ENCODE data around the gene DNMT1.

Gene DNMT1

DNA sequence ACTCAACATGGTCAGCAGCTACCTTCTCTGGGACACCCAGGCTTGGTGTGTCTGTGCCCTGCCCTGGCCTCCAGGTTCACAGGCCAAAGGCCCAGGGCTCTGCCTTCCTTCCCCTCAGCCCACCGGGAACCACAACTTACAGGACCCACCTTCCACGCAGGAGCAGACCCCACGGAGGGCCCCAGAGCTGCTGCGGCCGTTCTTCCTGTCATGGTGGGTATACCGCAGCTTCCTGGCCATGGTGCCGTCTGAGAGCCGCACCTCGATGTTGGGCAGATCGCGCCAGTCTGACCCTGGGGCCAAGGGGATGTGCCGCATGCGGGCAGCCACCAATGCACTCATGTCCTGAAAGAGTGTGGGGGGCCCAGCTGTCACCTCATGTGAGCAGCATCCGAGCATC is 57.8 kb downstream of the DNMT1 start:
- Histone ChIP-seq H3K27me3 (ENCODE audit: insufficient read depth, low read length) (no peaks in the 10 kb centered on the region), H3K9ac (ENCODE audit: low read depth, low read length) (no peak overlapping the region), H3K4me1 (ENCODE audit: insufficient read depth, low read length) (no peaks in the 10 kb centered on the region), H3K36me3 (ENCODE audit: insufficient read depth, low read depth, low read length) (peaks cover 99% of the 10 kb centered on the region), H3K27ac (ENCODE audit: low read length) (no peak overlapping the region), H3K4me3 (ENCODE audit: low read length) (no peak overlapping the region), H3K9me3 (ENCODE audit: insufficient read depth, low read depth, low read length) (no peaks in the 10 kb centered on the region)

DNA sequence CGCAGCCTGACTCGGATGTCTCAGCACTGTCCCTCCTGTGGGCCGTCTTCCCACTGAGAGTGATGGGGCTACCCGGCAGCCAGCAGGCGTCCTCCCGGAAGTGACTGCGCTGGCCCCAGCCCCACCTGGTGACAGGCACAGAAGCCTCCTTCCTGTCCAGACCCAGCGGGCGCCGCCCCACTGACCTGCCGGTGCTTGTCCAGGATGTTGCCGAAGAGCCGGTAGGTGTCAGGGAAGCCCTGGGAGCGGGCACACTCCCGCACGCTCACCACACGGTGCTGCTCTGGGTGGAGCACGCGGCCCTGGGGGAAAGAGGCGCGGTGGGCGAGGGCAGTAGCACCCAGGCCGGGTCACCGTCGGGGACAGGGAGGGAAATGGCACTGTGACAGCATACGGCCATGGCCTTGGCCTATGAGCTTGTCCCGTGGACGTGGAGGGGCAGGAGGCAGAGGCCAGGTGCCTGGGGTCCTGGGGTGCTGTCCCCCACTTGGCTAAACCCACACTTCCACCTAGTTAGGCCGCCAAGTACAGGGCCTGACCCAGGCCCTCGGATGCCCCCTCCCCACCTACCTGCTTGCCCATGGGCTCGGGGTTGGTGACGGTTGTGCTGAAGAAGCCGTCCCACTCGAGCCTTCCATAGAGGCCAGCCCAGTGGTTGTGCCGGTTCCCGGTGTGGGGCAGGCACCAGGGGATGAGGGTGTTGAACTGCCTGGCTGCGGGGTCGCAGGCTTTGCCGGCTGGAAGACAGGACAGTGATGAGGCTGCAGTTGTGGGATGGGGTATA is 59.0 kb downstream of the DNMT1 start:
- H3K4me3 ChIP-seq (ENCODE audit: low read length): no peak overlapping the region
- no peaks in the 10 kb centered on the region for H3K27me3 ChIP-seq (ENCODE audit: insufficient read depth, low read length)
- no peak overlapping the region for H3K9ac ChIP-seq (ENCODE audit: low read depth, low read length)
- H3K27ac ChIP-seq (ENCODE audit: low read length): no peak overlapping the region
- H3K4me1 ChIP-seq (ENCODE audit: insufficient read depth, low read length): no peaks in the 10 kb centered on the region
- H3K36me3 ChIP-seq (ENCODE audit: insufficient read depth, low read depth, low read length): peaks cover 99% of the 10 kb centered on the region
- no peaks in the 10 kb centered on the region for H3K9me3 ChIP-seq (ENCODE audit: insufficient read depth, low read depth, low read length)

GRCh38 chr19:10134040-10134439 is 60.7 kb downstream of the DNMT1 start:
- H3K27ac ChIP-seq (ENCODE audit: low read length): no peak overlapping the region
- H3K9me3 ChIP-seq (ENCODE audit: insufficient read depth, low read depth, low read length): no peaks in the 10 kb centered on the region
- H3K36me3 ChIP-seq (ENCODE audit: insufficient read depth, low read depth, low read length): peaks cover 95% of the 10 kb centered on the region
- no peak overlapping the region for H3K4me3 ChIP-seq (ENCODE audit: low read length)
- H3K27me3 ChIP-seq (ENCODE audit: insufficient read depth, low read length): no peaks in the 10 kb centered on the region
- H3K4me1 ChIP-seq (ENCODE audit: insufficient read depth, low read length): no peaks in the 10 kb centered on the region
- H3K9ac ChIP-seq (ENCODE audit: low read depth, low read length): no peak overlapping the region

- Histone ChIP-seq H3K27ac (ENCODE audit: low read length) (no peak overlapping the region), H3K4me3 (ENCODE audit: low read length) (no peak overlapping the region), H3K9me3 (ENCODE audit: insufficient read depth, low read depth, low read length) (no peaks in the 10 kb centered on the region), H3K27me3 (ENCODE audit: insufficient read depth, low read length) (no peaks in the 10 kb centered on the region), H3K9ac (ENCODE audit: low read depth, low read length) (no peak overlapping the region), H3K4me1 (ENCODE audit: insufficient read depth, low read length) (no peaks in the 10 kb centered on the region), H3K36me3 (ENCODE audit: insufficient read depth, low read depth, low read length) (peaks cover 93% of the 10 kb centered on the region)
Observed at GRCh38 chr19:10133596-10133995, 61.2 kb downstream of the DNMT1 start.

GRCh38 chr19:10132905-10133304 is 61.8 kb downstream of the DNMT1 start:
- Histone ChIP-seq H3K9ac (ENCODE audit: low read depth, low read length) (no peak overlapping the region), H3K4me1 (ENCODE audit: insufficient read depth, low read length) (no peaks in the 10 kb centered on the region), H3K4me3 (ENCODE audit: low read length) (no peak overlapping the region), H3K9me3 (ENCODE audit: insufficient read depth, low read depth, low read length) (no peaks in the 10 kb centered on the region), H3K27ac (ENCODE audit: low read length) (no peak overlapping the region), H3K27me3 (ENCODE audit: insufficient read depth, low read length) (no peaks in the 10 kb centered on the region), H3K36me3 (ENCODE audit: insufficient read depth, low read depth, low read length) (peaks cover 90% of the 10 kb centered on the region)

- H3K27ac ChIP-seq (ENCODE audit: low read length): no peak overlapping the region
- H3K9me3 ChIP-seq (ENCODE audit: insufficient read depth, low read depth, low read length): no peaks in the 10 kb centered on the region
- no peaks in the 10 kb centered on the region for H3K27me3 ChIP-seq (ENCODE audit: insufficient read depth, low read length)
- peaks cover 37% of the 10 kb centered on the region for H3K36me3 ChIP-seq (ENCODE audit: insufficient read depth, low read depth, low read length)
- H3K4me1 ChIP-seq (ENCODE audit: insufficient read depth, low read length): no peaks in the 10 kb centered on the region
- H3K9ac ChIP-seq (ENCODE audit: low read depth, low read length): no peak overlapping the region
- H3K4me3 ChIP-seq (ENCODE audit: low read length): no peak overlapping the region
Observed at GRCh38 chr19:10126213-10126639, 68.5 kb downstream of the DNMT1 start.

GRCh38 chr19:10124429-10124828 is 70.3 kb downstream of the DNMT1 start:
- no peak overlapping the region for H3K27ac ChIP-seq (ENCODE audit: low read length)
- no peaks in the 10 kb centered on the region for H3K9me3 ChIP-seq (ENCODE audit: insufficient read depth, low read depth, low read length)
- H3K9ac ChIP-seq (ENCODE audit: low read depth, low read length): no peak overlapping the region
- H3K36me3 ChIP-seq (ENCODE audit: insufficient read depth, low read depth, low read length): peaks cover 20% of the 10 kb centered on the region
- H3K4me1 ChIP-seq (ENCODE audit: insufficient read depth, low read length): no peaks in the 10 kb centered on the region
- no peak overlapping the region for H3K4me3 ChIP-seq (ENCODE audit: low read length)
- H3K27me3 ChIP-seq (ENCODE audit: insufficient read depth, low read length): no peaks in the 10 kb centered on the region

GRCh38 chr19:10122045-10122444 is 72.7 kb downstream of the DNMT1 start:
- Histone ChIP-seq H3K27ac (ENCODE audit: low read length) (no peak overlapping the region), H3K27me3 (ENCODE audit: insufficient read depth, low read length) (no peaks in the 10 kb centered on the region), H3K4me3 (ENCODE audit: low read length) (no peak overlapping the region), H3K9me3 (ENCODE audit: insufficient read depth, low read depth, low read length) (no peaks in the 10 kb centered on the region), H3K9ac (ENCODE audit: low read depth, low read length) (no peak overlapping the region), H3K36me3 (ENCODE audit: insufficient read depth, low read depth, low read length) (peaks cover 24% of the 10 kb centered on the region), H3K4me1 (ENCODE audit: insufficient read depth, low read length) (peaks cover 4% of the 10 kb centered on the region)

GRCh38 chr19:10120538-10121189 is 74.1 kb downstream of the DNMT1 start:
- no peak overlapping the region for H3K27ac ChIP-seq (ENCODE audit: low read length)
- no peaks in the 10 kb centered on the region for H3K9me3 ChIP-seq (ENCODE audit: insufficient read depth, low read depth, low read length)
- H3K36me3 ChIP-seq (ENCODE audit: insufficient read depth, low read depth, low read length): peaks cover 29% of the 10 kb centered on the region
- H3K9ac ChIP-seq (ENCODE audit: low read depth, low read length): no peak overlapping the region
- H3K27me3 ChIP-seq (ENCODE audit: insufficient read depth, low read length): no peaks in the 10 kb centered on the region
- no peak overlapping the region for H3K4me3 ChIP-seq (ENCODE audit: low read length)
- H3K4me1 ChIP-seq (ENCODE audit: insufficient read depth, low read length): peaks cover 4% of the 10 kb centered on the region

- H3K27ac ChIP-seq (ENCODE audit: low read length): no peak overlapping the region
- H3K4me3 ChIP-seq (ENCODE audit: low read length): peak overlapping the region; percentile 96
- H3K4me1 ChIP-seq (ENCODE audit: insufficient read depth, low read length): peaks cover 4% of the 10 kb centered on the region
- peaks cover 45% of the 10 kb centered on the region for H3K36me3 ChIP-seq (ENCODE audit: insufficient read depth, low read depth, low read length)
- no peaks in the 10 kb centered on the region for H3K9me3 ChIP-seq (ENCODE audit: insufficient read depth, low read depth, low read length)
- H3K9ac ChIP-seq (ENCODE audit: low read depth, low read length): peak overlapping the region; percentile 97
- H3K27me3 ChIP-seq (ENCODE audit: insufficient read depth, low read length): no peaks in the 10 kb centered on the region
Observed at GRCh38 chr19:10118960-10119359, 75.8 kb downstream of the DNMT1 start.

- H3K4me3 ChIP-seq (ENCODE audit: low read length): no peak overlapping the region
- H3K9ac ChIP-seq (ENCODE audit: low read depth, low read length): no peak overlapping the region
- peaks cover 4% of the 10 kb centered on the region for H3K4me1 ChIP-seq (ENCODE audit: insufficient read depth, low read length)
- H3K9me3 ChIP-seq (ENCODE audit: insufficient read depth, low read depth, low read length): no peaks in the 10 kb centered on the region
- peaks cover 45% of the 10 kb centered on the region for H3K36me3 ChIP-seq (ENCODE audit: insufficient read depth, low read depth, low read length)
- no peak overlapping the region for H3K27ac ChIP-seq (ENCODE audit: low read length)
- no peaks in the 10 kb centered on the region for H3K27me3 ChIP-seq (ENCODE audit: insufficient read depth, low read length)
Observed at GRCh38 chr19:10116866-10117616, 77.7 kb downstream of the DNMT1 start.

Measured in iPS-20b (cell line).